Measurements from ENCODE around the gene PFKFB3.
"Not testable (repeated sequence)": the region's sequence is repeated elsewhere in the genome, so short reads cannot be mapped to it uniquely, and the experiment has no call there.

The PFKFB3 gene

DNA sequence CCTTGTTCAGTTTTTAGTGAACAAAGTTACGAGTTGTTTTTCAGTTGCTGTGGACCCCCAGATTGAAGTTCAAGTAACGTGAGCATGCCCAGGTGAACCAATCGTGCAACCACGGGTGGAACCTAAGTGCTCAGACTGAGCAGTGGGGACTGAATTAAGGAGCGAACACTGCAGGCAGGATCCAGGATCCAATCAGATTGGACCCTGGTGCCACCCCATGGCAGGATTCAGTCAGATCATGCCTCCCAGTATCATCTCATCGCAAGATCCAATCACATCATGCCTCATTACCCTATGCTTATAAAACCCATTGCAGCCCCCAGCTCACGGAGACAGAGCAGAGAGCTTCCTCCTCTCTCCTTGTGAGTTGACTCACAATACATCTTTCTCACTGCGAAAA lies 80.9 kb downstream of the PFKFB3 start:
- H3K27ac ChIP-seq, result no peak overlapping the region
- TF ChIP-seq, protein P1, sequence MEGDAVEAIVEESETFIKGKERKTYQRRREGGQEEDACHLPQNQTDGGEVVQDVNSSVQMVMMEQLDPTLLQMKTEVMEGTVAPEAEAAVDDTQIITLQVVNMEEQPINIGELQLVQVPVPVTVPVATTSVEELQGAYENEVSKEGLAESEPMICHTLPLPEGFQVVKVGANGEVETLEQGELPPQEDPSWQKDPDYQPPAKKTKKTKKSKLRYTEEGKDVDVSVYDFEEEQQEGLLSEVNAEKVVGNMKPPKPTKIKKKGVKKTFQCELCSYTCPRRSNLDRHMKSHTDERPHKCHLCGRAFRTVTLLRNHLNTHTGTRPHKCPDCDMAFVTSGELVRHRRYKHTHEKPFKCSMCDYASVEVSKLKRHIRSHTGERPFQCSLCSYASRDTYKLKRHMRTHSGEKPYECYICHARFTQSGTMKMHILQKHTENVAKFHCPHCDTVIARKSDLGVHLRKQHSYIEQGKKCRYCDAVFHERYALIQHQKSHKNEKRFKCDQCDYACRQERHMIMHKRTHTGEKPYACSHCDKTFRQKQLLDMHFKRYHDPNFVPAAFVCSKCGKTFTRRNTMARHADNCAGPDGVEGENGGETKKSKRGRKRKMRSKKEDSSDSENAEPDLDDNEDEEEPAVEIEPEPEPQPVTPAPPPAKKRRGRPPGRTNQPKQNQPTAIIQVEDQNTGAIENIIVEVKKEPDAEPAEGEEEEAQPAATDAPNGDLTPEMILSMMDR (IDR thresholded peaks at IDR 0.05), result no peak
- H3K27me3 ChIP-seq, result no peaks in the 10 kb centered on the region
- H3K36me3 ChIP-seq, result peaks cover 0 to 4% (median 0%) of the 10 kb centered on the region in 3 donors
- peaks cover 0 to 19% (median 0%) of the 10 kb centered on the region in 4 donors for H3K4me1 ChIP-seq
- no peaks in the 10 kb centered on the region for H3K9me3 ChIP-seq
- no peak for DNase-seq
- H3K4me3 ChIP-seq, result no peak overlapping the region
- intact Hi-C loops (cut with DNase I; ENCODE audit: low total_unique reads), result no loop called here

DNA sequence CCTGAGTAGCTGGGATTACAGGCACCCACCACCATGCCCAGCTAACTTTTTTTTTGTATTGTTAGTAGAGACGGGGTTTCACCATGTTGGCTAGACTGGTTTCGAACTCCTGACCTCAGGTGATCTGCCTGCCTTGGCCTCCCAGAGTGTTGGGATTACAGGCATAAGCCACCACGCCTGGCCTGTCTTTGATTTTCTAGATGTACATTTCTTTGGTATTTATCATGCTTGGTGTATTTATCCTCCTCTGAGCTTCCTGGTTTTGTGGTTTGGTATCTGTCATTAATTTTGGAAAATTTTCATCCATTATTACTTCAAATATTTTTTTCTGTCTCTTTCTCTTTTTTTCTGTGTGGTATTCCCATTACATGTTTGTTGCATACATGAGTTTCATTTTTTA lies 87.9 kb downstream of the PFKFB3 start:
- peaks cover 0 to 16% (median 0%) of the 10 kb centered on the region in 4 donors for H3K4me1 ChIP-seq
- intact Hi-C loops (cut with DNase I; ENCODE audit: low total_unique reads); H3K27me3 ChIP-seq: not testable (repeated sequence)

GRCh38 chr10:6292741-6293151 lies 90.0 kb downstream of the PFKFB3 start:
- H3K4me3 ChIP-seq, result no peak overlapping the region
- no peaks in the 10 kb centered on the region for H3K27me3 ChIP-seq
- no peaks in the 10 kb centered on the region for H3K36me3 ChIP-seq
- no peak overlapping the region for H3K27ac ChIP-seq
- intact Hi-C loops (cut with DNase I; ENCODE audit: low total_unique reads), result no loop called here
- TF ChIP-seq, protein P1 (IDR thresholded peaks at IDR 0.05), result no peak
- DNase-seq, result no peak
- H3K4me1 ChIP-seq, result peaks cover 0 to 38% (median 14%) of the 10 kb centered on the region in 4 donors
- H3K9me3 ChIP-seq, result no peaks in the 10 kb centered on the region

More for the DNA sequence above, 87.9 kb downstream of the PFKFB3 start:
- H3K27ac ChIP-seq, result peak overlapping the region in 1 of 2 donors; percentile 12
- not testable (repeated sequence) for H3K36me3 ChIP-seq, H3K9me3 ChIP-seq, H3K4me3 ChIP-seq, DNase-seq

GRCh38 chr10:6296425-6296824 lies 93.7 kb downstream of the PFKFB3 start:
- Histone ChIP-seq H3K27ac (peak overlapping the region; percentile 71 to 73), H3K4me1 (peaks cover 0 to 56% (median 37%) of the 10 kb centered on the region in 4 donors)
- H3K36me3 ChIP-seq; H3K4me3 ChIP-seq; intact Hi-C loops (cut with DNase I; ENCODE audit: low total_unique reads); DNase-seq; H3K9me3 ChIP-seq; H3K27me3 ChIP-seq: not testable (repeated sequence)

DNA sequence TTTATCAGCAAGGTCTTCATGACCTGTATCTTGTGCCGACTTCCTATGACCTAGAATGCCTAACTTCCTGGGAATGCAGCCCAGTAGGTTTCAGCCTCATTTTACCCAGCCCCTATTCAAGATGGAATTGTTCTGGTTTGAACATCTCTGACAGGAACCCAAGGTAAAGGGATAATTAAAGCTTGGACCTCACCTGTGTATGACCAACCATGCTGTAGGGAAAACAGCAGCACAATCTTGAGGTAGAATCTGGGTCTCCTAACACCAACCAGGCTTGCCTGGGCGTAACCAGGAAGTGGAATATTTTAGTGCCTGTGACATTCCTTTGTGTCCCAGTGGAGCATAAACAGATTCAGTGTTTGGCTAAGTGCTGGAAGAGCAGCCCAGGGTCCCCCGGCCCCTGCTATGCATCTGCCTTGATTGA lies 94.1 kb downstream of the PFKFB3 start:
- no peaks in the 10 kb centered on the region for H3K27me3 ChIP-seq
- H3K36me3 ChIP-seq, result no peaks in the 10 kb centered on the region
- TF ChIP-seq, protein P1 (IDR thresholded peaks at IDR 0.05), result no peak
- no peaks in the 10 kb centered on the region for H3K9me3 ChIP-seq
- no peak for DNase-seq
- peaks cover 0 to 52% (median 37%) of the 10 kb centered on the region in 4 donors for H3K4me1 ChIP-seq
- H3K27ac ChIP-seq, result peak overlapping the region; percentile 71 to 73
- no peak overlapping the region for H3K4me3 ChIP-seq
- intact Hi-C loops (cut with DNase I; ENCODE audit: low total_unique reads), result no loop called here

GRCh38 chr10:6297522-6297921 lies 94.8 kb downstream of the PFKFB3 start:
- intact Hi-C loops (cut with DNase I; ENCODE audit: low total_unique reads), result no loop called here
- Histone ChIP-seq H3K4me3 (no peak overlapping the region), H3K36me3 (no peaks in the 10 kb centered on the region), H3K4me1 (peaks cover 0 to 50% (median 37%) of the 10 kb centered on the region in 4 donors), H3K9me3 (no peaks in the 10 kb centered on the region), H3K27me3 (no peaks in the 10 kb centered on the region), H3K27ac (peak overlapping the region; percentile 71 to 73)
- TF ChIP-seq, protein P1 (IDR thresholded peaks at IDR 0.05), result no peak
- no peak for DNase-seq

DNA sequence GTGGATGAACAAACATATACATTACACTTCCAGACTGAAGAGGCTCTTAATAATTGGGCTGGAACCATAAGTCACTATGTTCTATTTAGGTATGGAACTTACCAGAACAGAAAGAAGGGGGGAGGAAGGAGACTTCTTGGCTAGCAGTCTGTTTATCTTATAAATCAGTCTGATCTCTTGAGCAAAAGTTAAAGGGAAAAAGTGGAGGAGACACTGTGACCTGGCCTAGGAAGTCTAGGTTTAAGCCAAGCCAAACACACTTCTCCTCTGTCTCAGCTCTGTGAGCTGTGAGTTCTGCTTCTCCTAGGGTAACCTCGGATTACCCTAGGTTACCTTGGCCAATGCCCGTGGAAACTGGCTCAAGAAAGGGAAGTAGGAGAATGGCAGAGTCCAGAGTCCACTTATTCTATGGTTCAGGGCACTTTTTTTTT lies 95.2 kb downstream of the PFKFB3 start:
- DNase-seq, result peak; percentile 34 to 74
- no peaks in the 10 kb centered on the region for H3K27me3 ChIP-seq
- H3K9me3 ChIP-seq, result no peaks in the 10 kb centered on the region
- H3K27ac ChIP-seq, result peak overlapping the region; percentile 71 to 73
- no peak overlapping the region for H3K4me3 ChIP-seq
- intact Hi-C loops (cut with DNase I; ENCODE audit: low total_unique reads), result no loop called here
- TF ChIP-seq, protein P1 (IDR thresholded peaks at IDR 0.05), result no peak
- no peaks in the 10 kb centered on the region for H3K36me3 ChIP-seq
- H3K4me1 ChIP-seq, result peaks cover 0 to 50% (median 37%) of the 10 kb centered on the region in 4 donors

All from tibial artery (tissue), 4 donors.